ENCODE measurements around the gene STEAP2.
"Not testable (repeated sequence)": the region's sequence is repeated elsewhere in the genome, so short reads cannot be mapped to it uniquely, and the experiment has no call there.

STEAP2 gene

DNA sequence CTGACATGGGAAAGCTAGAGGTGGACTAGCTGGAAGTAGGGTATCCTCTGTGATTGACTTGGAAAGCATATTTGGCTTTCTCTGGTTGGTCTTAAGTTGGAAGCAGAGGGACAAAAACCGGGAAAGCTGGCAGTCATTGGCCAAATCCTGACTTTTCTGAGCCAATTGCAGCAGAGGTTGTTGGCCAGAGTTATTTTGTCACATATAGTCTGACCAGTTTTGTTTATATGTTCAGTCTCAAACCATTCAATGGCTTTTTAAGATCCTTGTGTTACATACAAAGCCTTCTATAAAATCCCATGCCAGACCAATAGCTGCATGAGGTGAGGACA is 39.7 kb downstream of the STEAP2 start:
- H3K27ac ChIP-seq (ENCODE audit: low read length), result no peak overlapping the region
- H3K4me1 ChIP-seq (ENCODE audit: low read length), result no peaks in the 10 kb centered on the region
- no peak overlapping the region for H3K4me2 ChIP-seq (ENCODE audit: low read length)
- H3K9ac ChIP-seq (ENCODE audit: low read length), result no peak overlapping the region
- H3K79me2 ChIP-seq (ENCODE audit: low read length), result no peaks in the 10 kb centered on the region
- no peaks in the 10 kb centered on the region for H4K20me1 ChIP-seq (ENCODE audit: insufficient read depth, low read length)
- H2AFZ ChIP-seq (ENCODE audit: low read depth, low read length), result no peak overlapping the region
- TF ChIP-seq EZH2phosphoT487 (IDR thresholded peaks at IDR 0.05; ENCODE audit: low read depth), result no peak
- TF ChIP-seq, protein P1, sequence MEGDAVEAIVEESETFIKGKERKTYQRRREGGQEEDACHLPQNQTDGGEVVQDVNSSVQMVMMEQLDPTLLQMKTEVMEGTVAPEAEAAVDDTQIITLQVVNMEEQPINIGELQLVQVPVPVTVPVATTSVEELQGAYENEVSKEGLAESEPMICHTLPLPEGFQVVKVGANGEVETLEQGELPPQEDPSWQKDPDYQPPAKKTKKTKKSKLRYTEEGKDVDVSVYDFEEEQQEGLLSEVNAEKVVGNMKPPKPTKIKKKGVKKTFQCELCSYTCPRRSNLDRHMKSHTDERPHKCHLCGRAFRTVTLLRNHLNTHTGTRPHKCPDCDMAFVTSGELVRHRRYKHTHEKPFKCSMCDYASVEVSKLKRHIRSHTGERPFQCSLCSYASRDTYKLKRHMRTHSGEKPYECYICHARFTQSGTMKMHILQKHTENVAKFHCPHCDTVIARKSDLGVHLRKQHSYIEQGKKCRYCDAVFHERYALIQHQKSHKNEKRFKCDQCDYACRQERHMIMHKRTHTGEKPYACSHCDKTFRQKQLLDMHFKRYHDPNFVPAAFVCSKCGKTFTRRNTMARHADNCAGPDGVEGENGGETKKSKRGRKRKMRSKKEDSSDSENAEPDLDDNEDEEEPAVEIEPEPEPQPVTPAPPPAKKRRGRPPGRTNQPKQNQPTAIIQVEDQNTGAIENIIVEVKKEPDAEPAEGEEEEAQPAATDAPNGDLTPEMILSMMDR (IDR thresholded peaks at IDR 0.05; ENCODE audit: low read depth, low read length), result no peak
- no peaks in the 10 kb centered on the region for H3K27me3 ChIP-seq (ENCODE audit: low read depth, low read length)
- H3K36me3 ChIP-seq (replicated peaks; ENCODE audit: low read depth, low read length), result no peaks in the 10 kb centered on the region
- H3K4me3 ChIP-seq (ENCODE audit: low read length), result no peak overlapping the region
- no peaks in the 10 kb centered on the region for H3K9me3 ChIP-seq (ENCODE audit: insufficient read depth, low read length)

DNA sequence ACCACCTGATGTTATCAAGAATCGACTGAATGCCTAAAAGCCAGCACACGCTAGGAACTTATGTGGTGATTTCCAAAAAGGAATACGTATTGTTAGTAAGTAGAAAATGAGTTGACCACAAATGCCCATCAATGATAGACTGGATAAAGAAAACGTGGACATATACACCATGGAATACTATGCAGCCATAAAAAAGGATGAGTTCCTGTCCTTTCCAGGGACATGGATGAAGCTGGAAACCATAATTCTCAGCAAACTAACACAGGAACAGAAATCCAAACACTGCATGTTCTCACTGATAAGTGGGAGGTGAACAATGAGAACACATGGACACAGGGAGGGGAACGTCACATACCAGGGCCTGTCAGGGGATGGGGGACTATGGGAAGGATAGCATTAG is 44.5 kb downstream of the STEAP2 start:
- H3K27me3 ChIP-seq (ENCODE audit: low read depth, low read length), result not testable (repeated sequence)

DNA sequence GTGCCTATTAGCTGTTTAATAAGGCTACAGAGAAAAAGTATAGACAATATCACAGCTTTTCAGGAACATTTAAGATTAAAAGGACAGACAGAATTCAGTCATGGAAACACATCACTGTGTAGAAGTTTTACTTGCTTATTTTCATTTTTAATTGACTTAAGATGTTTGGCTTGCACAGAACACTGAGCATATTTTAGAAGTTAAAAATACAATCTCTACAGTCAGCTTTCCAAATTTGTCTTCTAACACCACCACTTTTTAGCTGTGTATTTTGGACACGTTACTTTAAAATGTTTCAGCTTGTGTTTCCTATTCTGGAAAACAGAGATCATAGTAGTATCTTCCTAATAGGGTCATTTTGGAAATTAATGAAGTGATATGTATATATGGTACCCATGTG is 45.2 kb downstream of the STEAP2 start:
- Histone ChIP-seq H4K20me1 (ENCODE audit: insufficient read depth, low read length) (no peaks in the 10 kb centered on the region), H3K9me3 (ENCODE audit: insufficient read depth, low read length) (no peaks in the 10 kb centered on the region), H2AFZ (ENCODE audit: low read depth, low read length) (no peak overlapping the region), H3K9ac (ENCODE audit: low read length) (no peak overlapping the region), H3K4me3 (ENCODE audit: low read length) (no peak overlapping the region), H3K4me2 (ENCODE audit: low read length) (no peak overlapping the region), H3K36me3 (replicated peaks; ENCODE audit: low read depth, low read length) (no peaks in the 10 kb centered on the region), H3K79me2 (ENCODE audit: low read length) (no peaks in the 10 kb centered on the region), H3K4me1 (ENCODE audit: low read length) (no peaks in the 10 kb centered on the region), H3K27ac (ENCODE audit: low read length) (no peak overlapping the region), H3K27me3 (ENCODE audit: low read depth, low read length) (no peaks in the 10 kb centered on the region)
- no peak for TF ChIP-seq EZH2phosphoT487 (IDR thresholded peaks at IDR 0.05; ENCODE audit: low read depth)
- TF ChIP-seq, protein P1 (IDR thresholded peaks at IDR 0.05; ENCODE audit: low read depth, low read length), result no peak

More for the DNA sequence above, 44.5 kb downstream of the STEAP2 start:
- H4K20me1 ChIP-seq (ENCODE audit: insufficient read depth, low read length); H3K36me3 ChIP-seq (replicated peaks; ENCODE audit: low read depth, low read length); H3K4me3 ChIP-seq (ENCODE audit: low read length); H3K4me2 ChIP-seq (ENCODE audit: low read length); H3K79me2 ChIP-seq (ENCODE audit: low read length); H2AFZ ChIP-seq (ENCODE audit: low read depth, low read length); H3K9ac ChIP-seq (ENCODE audit: low read length); H3K4me1 ChIP-seq (ENCODE audit: low read length); H3K27ac ChIP-seq (ENCODE audit: low read length); H3K9me3 ChIP-seq (ENCODE audit: insufficient read depth, low read length): not testable (repeated sequence)

DNA sequence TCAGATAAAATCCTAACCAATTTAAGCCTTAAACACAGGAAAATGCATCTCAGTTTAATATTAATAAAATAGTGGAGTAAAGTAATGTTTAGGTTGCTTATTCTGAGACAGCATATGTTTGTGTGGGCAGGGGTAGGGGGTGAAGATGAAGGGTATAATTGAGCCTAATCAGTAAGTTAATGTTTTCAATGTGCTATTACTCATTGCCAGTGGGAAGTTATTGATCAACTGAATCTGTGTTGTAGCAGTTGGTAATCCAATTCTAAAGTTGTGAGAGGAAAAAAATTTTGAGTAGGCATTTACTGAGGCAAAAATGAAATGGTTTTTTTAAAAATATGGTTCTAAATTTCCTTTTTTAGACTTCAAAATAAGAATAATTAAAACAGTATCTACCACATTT is 49.9 kb downstream of the STEAP2 start:
- TF ChIP-seq, protein P1 (IDR thresholded peaks at IDR 0.05; ENCODE audit: low read depth, low read length), result no peak
- TF ChIP-seq EZH2phosphoT487 (IDR thresholded peaks at IDR 0.05; ENCODE audit: low read depth), result no peak
- Histone ChIP-seq H3K27ac (ENCODE audit: low read length) (no peak overlapping the region), H3K27me3 (ENCODE audit: low read depth, low read length) (no peaks in the 10 kb centered on the region), H3K4me1 (ENCODE audit: low read length) (no peaks in the 10 kb centered on the region), H2AFZ (ENCODE audit: low read depth, low read length) (no peak overlapping the region), H3K36me3 (replicated peaks; ENCODE audit: low read depth, low read length) (no peaks in the 10 kb centered on the region), H3K4me2 (ENCODE audit: low read length) (no peak overlapping the region), H3K9me3 (ENCODE audit: insufficient read depth, low read length) (no peaks in the 10 kb centered on the region), H3K9ac (ENCODE audit: low read length) (no peak overlapping the region), H3K79me2 (ENCODE audit: low read length) (no peaks in the 10 kb centered on the region), H3K4me3 (ENCODE audit: low read length) (no peak overlapping the region), H4K20me1 (ENCODE audit: insufficient read depth, low read length) (no peaks in the 10 kb centered on the region)

DNA sequence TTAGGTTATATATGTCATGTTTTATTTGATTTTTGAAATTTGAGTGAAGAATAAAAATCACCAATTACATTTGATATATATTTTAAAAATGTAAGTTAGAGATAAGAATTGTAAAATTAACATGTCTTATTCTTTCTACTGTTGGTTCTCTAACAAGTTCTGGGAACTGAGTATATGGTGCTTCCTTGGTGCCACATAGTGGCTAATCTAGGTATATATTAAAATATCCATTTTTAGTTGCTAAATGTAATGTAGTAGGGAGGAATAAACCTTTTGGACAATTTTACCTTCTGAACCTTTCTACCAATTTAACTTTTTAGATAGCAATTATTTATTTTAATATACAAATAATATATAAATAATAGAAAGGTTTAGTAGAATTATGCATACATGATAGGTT is 50.9 kb downstream of the STEAP2 start:
- Histone ChIP-seq H2AFZ (ENCODE audit: low read depth, low read length) (no peak overlapping the region), H3K27me3 (ENCODE audit: low read depth, low read length) (no peaks in the 10 kb centered on the region), H3K27ac (ENCODE audit: low read length) (no peak overlapping the region), H3K79me2 (ENCODE audit: low read length) (no peaks in the 10 kb centered on the region), H3K4me2 (ENCODE audit: low read length) (no peak overlapping the region), H3K9me3 (ENCODE audit: insufficient read depth, low read length) (no peaks in the 10 kb centered on the region), H3K4me1 (ENCODE audit: low read length) (no peaks in the 10 kb centered on the region), H3K36me3 (replicated peaks; ENCODE audit: low read depth, low read length) (no peaks in the 10 kb centered on the region), H3K9ac (ENCODE audit: low read length) (no peak overlapping the region), H4K20me1 (ENCODE audit: insufficient read depth, low read length) (no peaks in the 10 kb centered on the region), H3K4me3 (ENCODE audit: low read length) (no peak overlapping the region)
- TF ChIP-seq, protein P1 (IDR thresholded peaks at IDR 0.05; ENCODE audit: low read depth, low read length), result peak; percentile 61
- no peak for TF ChIP-seq EZH2phosphoT487 (IDR thresholded peaks at IDR 0.05; ENCODE audit: low read depth)

Data from OCI-LY3 (cell line).